Measurements from ENCODE around the gene PLB1.
A peak's percentile ranks its signal among the peaks of the same experiment; 100 is the strongest.

The PLB1 gene

GRCh38 chr2:28578774-28579173 lies 82.9 kb downstream of the PLB1 start:
- no peak overlapping the region for H3K4me3 Mint-ChIP-seq
- intact Hi-C loops (cut with micrococcal nuclease) = no loop called here
- no peaks in the 10 kb centered on the region for H3K36me3 Mint-ChIP-seq (ENCODE audit: low read depth)
- peak overlapping the region; percentile 89 for H3K27ac Mint-ChIP-seq
- no peaks in the 10 kb centered on the region for H3K9me3 Mint-ChIP-seq
- H3K27me3 Mint-ChIP-seq = no peaks in the 10 kb centered on the region
- H3K4me1 Mint-ChIP-seq (ENCODE audit: low read depth) = peaks cover 38% of the 10 kb centered on the region

GRCh38 chr2:28579606-28580005 lies 83.7 kb downstream of the PLB1 start:
- intact Hi-C loops (cut with micrococcal nuclease) = no loop called here
- H3K4me1 Mint-ChIP-seq (ENCODE audit: low read depth) = peaks cover 46% of the 10 kb centered on the region
- H3K9me3 Mint-ChIP-seq = no peaks in the 10 kb centered on the region
- no peaks in the 10 kb centered on the region for H3K27me3 Mint-ChIP-seq
- H3K4me3 Mint-ChIP-seq = no peak overlapping the region
- H3K27ac Mint-ChIP-seq = peak overlapping the region; percentile 89
- H3K36me3 Mint-ChIP-seq (ENCODE audit: low read depth) = no peaks in the 10 kb centered on the region

- intact Hi-C loops (cut with micrococcal nuclease) = no loop called here
- H3K27ac Mint-ChIP-seq = no peak overlapping the region
- no peaks in the 10 kb centered on the region for H3K9me3 Mint-ChIP-seq
- H3K4me1 Mint-ChIP-seq (ENCODE audit: low read depth) = peaks cover 48% of the 10 kb centered on the region
- no peaks in the 10 kb centered on the region for H3K36me3 Mint-ChIP-seq (ENCODE audit: low read depth)
- no peak overlapping the region for H3K4me3 Mint-ChIP-seq
- no peaks in the 10 kb centered on the region for H3K27me3 Mint-ChIP-seq
Measured at GRCh38 chr2:28580078-28580477, 84.2 kb downstream of the PLB1 start.

GRCh38 chr2:28581312-28581711 lies 85.5 kb downstream of the PLB1 start:
- no peaks in the 10 kb centered on the region for H3K9me3 Mint-ChIP-seq
- no peak overlapping the region for H3K27ac Mint-ChIP-seq
- H3K36me3 Mint-ChIP-seq (ENCODE audit: low read depth) = no peaks in the 10 kb centered on the region
- no peaks in the 10 kb centered on the region for H3K27me3 Mint-ChIP-seq
- peaks cover 48% of the 10 kb centered on the region for H3K4me1 Mint-ChIP-seq (ENCODE audit: low read depth)
- no peak overlapping the region for H3K4me3 Mint-ChIP-seq
- intact Hi-C loops (cut with micrococcal nuclease) = no loop called here

DNA sequence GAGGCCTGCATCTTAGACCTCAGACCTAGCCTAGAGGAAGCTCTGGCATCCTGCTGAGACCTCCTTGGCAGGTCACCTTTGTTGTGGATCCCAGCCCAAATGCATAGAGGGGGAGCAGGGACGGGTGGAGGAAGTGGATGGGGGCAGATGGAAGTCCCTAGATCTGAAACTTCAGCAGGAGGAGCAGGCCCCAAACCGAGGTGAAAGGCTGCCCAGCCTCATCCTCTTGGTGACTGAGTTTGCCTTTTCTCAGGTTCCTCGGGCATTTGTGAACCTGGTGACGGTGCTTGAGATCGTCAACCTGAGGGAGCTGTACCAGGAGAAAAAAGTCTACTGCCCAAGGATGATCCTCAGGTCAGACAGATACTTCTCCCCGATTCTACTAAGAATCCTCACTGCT lies 86.3 kb downstream of the PLB1 start:
- no peaks in the 10 kb centered on the region for H3K36me3 Mint-ChIP-seq (ENCODE audit: low read depth)
- intact Hi-C loops (cut with micrococcal nuclease) = no loop called here
- no peaks in the 10 kb centered on the region for H3K27me3 Mint-ChIP-seq
- H3K4me1 Mint-ChIP-seq (ENCODE audit: low read depth) = peaks cover 52% of the 10 kb centered on the region
- no peak overlapping the region for H3K4me3 Mint-ChIP-seq
- no peaks in the 10 kb centered on the region for H3K9me3 Mint-ChIP-seq
- H3K27ac Mint-ChIP-seq = no peak overlapping the region

DNA sequence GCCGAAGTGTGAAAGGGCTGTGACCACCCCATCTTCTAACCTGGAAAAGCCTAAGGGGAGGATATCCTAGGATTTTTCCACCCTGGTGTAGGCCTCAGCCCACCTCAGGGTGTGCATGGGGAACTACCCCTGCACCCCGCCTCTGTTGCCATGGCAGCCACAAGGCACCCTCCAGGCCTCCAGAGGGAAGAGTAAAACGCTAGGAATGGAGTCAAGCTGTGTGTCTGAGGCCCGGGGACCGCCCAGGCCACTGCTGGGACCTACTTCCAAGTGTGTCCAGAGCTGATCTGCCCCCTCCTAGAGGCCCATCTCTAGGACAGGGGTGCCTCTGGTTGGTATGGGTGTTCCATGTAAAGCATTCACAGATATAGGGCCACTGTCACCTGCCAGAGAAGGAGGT lies 86.7 kb downstream of the PLB1 start:
- no peaks in the 10 kb centered on the region for H3K9me3 Mint-ChIP-seq
- no peaks in the 10 kb centered on the region for H3K27me3 Mint-ChIP-seq
- peaks cover 53% of the 10 kb centered on the region for H3K4me1 Mint-ChIP-seq (ENCODE audit: low read depth)
- intact Hi-C loops (cut with micrococcal nuclease) = no loop called here
- no peak overlapping the region for H3K4me3 Mint-ChIP-seq
- H3K36me3 Mint-ChIP-seq (ENCODE audit: low read depth) = no peaks in the 10 kb centered on the region
- no peak overlapping the region for H3K27ac Mint-ChIP-seq

- H3K4me3 Mint-ChIP-seq = no peak overlapping the region
- peaks cover 49% of the 10 kb centered on the region for H3K4me1 Mint-ChIP-seq (ENCODE audit: low read depth)
- peak overlapping the region; percentile 74 for H3K27ac Mint-ChIP-seq
- no peaks in the 10 kb centered on the region for H3K36me3 Mint-ChIP-seq (ENCODE audit: low read depth)
- intact Hi-C loops (cut with micrococcal nuclease) = no loop called here
- H3K27me3 Mint-ChIP-seq = no peaks in the 10 kb centered on the region
- H3K9me3 Mint-ChIP-seq = no peaks in the 10 kb centered on the region
Measured at GRCh38 chr2:28583899-28584553, 88.2 kb downstream of the PLB1 start.

DNA sequence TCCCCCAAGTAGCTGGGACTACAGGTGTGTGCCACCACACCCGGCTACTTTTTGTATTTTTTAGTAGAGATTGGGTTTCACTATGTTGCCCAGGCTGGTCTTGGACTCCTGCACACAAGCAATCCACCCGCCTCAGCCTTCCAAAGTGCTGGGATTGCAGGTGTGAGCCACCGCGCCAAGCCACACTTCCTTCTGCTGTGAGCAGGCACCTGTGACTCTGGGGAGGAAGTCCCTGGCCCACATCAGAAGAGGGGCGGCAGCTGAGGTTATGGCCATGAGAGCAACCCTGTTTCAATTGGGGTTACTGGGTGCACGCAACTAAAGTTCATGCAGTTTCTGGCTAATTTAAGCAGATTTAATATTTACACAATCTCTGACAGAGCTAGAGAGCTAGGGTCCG lies 91.0 kb downstream of the PLB1 start:
- intact Hi-C loops (cut with micrococcal nuclease) = no loop called here
- Mint-ChIP-seq H3K36me3 (ENCODE audit: low read depth) (no peaks in the 10 kb centered on the region), H3K4me3 (no peak overlapping the region), H3K9me3 (no peaks in the 10 kb centered on the region), H3K27me3 (no peaks in the 10 kb centered on the region), H3K4me1 (ENCODE audit: low read depth) (peaks cover 43% of the 10 kb centered on the region), H3K27ac (no peak overlapping the region)

- Mint-ChIP-seq H3K4me3 (no peak overlapping the region), H3K36me3 (ENCODE audit: low read depth) (no peaks in the 10 kb centered on the region), H3K27me3 (no peaks in the 10 kb centered on the region), H3K9me3 (no peaks in the 10 kb centered on the region), H3K4me1 (ENCODE audit: low read depth) (peaks cover 43% of the 10 kb centered on the region), H3K27ac (peak overlapping the region; percentile 21)
- intact Hi-C loops (cut with micrococcal nuclease) = no loop called here
Measured at GRCh38 chr2:28587526-28588291, 91.8 kb downstream of the PLB1 start.

- Mint-ChIP-seq H3K4me3 (no peak overlapping the region), H3K4me1 (ENCODE audit: low read depth) (peaks cover 40% of the 10 kb centered on the region), H3K27ac (peak overlapping the region; percentile 21), H3K36me3 (ENCODE audit: low read depth) (no peaks in the 10 kb centered on the region), H3K9me3 (no peaks in the 10 kb centered on the region), H3K27me3 (no peaks in the 10 kb centered on the region)
- intact Hi-C loops (cut with micrococcal nuclease) = no loop called here
Measured at GRCh38 chr2:28588292-28588670, 92.4 kb downstream of the PLB1 start.

DNA sequence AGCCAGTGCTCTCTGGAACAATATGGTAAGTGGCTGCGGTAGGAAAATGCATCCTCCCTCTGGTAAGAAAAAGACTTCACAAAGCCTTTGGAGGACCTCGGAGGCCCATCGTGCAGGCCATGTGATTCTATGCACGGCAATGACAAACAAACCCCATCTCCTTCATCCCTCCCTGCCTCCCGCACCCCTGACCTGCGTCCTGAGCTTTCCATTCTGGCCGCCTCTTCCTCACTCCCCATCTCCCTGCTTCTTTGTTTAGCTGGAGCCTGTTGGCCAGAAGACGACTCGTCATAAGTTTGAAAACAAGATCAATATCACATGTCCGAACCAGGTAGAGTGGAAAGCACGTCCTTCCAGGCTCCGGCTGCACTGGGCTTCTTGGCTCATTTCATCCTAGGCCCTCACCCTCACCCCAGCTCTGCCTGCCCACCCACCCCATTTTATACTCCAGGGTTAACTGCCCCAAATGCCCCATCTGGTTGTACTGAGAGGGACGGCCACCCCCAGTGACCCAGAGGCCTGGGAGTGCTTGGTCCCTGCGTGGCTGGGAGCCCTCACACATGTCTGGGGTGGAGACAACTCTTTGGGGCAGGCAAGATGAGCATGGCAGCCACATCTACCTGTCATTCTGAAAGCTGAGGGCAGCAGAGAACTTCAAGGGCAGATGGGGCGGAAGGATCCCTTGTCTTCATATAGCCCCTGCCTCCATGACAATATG lies 94.0 kb downstream of the PLB1 start:
- intact Hi-C loops (cut with micrococcal nuclease) = no loop called here
- no peaks in the 10 kb centered on the region for H3K9me3 Mint-ChIP-seq
- no peaks in the 10 kb centered on the region for H3K36me3 Mint-ChIP-seq (ENCODE audit: low read depth)
- H3K27ac Mint-ChIP-seq = no peak overlapping the region
- peaks cover 39% of the 10 kb centered on the region for H3K4me1 Mint-ChIP-seq (ENCODE audit: low read depth)
- H3K27me3 Mint-ChIP-seq = no peaks in the 10 kb centered on the region
- H3K4me3 Mint-ChIP-seq = no peak overlapping the region

DNA sequence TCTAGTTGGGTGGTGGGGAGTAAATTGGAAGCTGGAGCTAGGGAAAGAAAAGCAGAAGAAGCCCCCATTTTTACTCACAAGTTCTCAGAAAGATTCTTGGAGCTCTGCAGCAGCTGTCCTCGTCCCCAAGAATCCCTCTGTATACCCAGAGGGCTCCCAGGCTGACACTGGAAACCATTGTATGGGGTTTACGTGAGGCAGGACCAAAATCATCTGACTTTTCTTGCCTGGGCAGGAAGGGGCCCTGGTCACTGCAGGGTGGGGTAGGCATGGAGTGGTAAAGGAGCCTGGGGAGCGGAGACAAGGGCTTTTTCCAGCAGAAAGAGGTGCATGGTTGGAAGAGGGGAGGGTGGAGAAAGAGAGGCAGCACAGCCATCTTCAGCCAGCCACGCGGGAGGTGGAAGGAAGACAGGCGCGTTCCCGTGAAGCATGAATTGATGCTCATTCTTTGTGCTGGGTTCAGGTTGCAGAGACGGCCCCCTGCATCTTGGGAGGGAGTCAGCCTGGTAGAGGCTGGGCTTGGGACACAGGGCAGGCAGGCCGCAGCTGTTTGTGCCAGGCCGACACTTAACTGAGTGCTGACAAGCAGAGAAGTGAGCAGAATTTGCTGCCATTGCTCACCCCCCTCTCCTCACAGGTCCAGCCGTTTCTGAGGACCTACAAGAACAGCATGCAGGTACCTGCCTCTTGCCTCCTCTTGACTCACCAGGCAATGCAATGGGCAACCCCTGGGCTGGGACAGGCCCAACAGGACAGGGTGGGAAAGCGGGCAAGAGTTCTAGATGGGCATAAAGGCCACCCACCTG lies 94.8 kb downstream of the PLB1 start:
- Mint-ChIP-seq H3K4me1 (ENCODE audit: low read depth) (peaks cover 42% of the 10 kb centered on the region), H3K36me3 (ENCODE audit: low read depth) (no peaks in the 10 kb centered on the region), H3K4me3 (no peak overlapping the region), H3K27me3 (no peaks in the 10 kb centered on the region), H3K9me3 (no peaks in the 10 kb centered on the region), H3K27ac (no peak overlapping the region)
- intact Hi-C loops (cut with micrococcal nuclease) = no loop called here

- Mint-ChIP-seq H3K27me3 (no peaks in the 10 kb centered on the region), H3K4me3 (no peak overlapping the region), H3K4me1 (ENCODE audit: low read depth) (peaks cover 42% of the 10 kb centered on the region), H3K36me3 (ENCODE audit: low read depth) (no peaks in the 10 kb centered on the region), H3K27ac (peak overlapping the region; percentile 12), H3K9me3 (no peaks in the 10 kb centered on the region)
- intact Hi-C loops (cut with micrococcal nuclease) = no loop called here
Measured at GRCh38 chr2:28591711-28592335, 96.0 kb downstream of the PLB1 start.

Measured in dendritic cell treated with granulocyte-macrophage colony-stimulating factor and Interleukin-4, amounts not matched to agents 40 ng/mL and 50 ng/mL, for 4 days (primary cell).